Panc1 (cell line): Measurements from ENCODE around the gene CCDC51. TPM values are rescaled to one million over a fixed set of nuclear protein-coding genes. Genes with fewer than 3 reads are reported as not detected.
A peak's percentile ranks its signal among the peaks of the same experiment; 100 is the strongest.
"Not testable (repeated sequence)": the region's sequence is repeated elsewhere in the genome, so short reads cannot be mapped to it uniquely, and the experiment has no call there.

Source experiments
- ATAC-seq: fragments of 200-7000 bp; cut with Tn5 transposase; 2 replicates; pipeline ENCODE4 v1.9.1; 2020; ENCODE audit warnings: mild to moderate bottlenecking, moderate library complexity
- BruUV-seq: library from RNA; stranded (reverse); fragments of 400-500 nt; replicated peaks from 2 replicates; lab custom pipeline; 2021; lab: Mats Ljungman, UMichigan
- CTCF ChIA-PET: fragments of 300-600 bp; sonication (Branson Sonifier 250); formaldehyde crosslinking; loops from one replicate; lab custom pipeline; 2022; ENCODE audit warnings: antibody characterized with exemption; lab: Charles Lee
- POLR2A ChIA-PET: fragments of 300-600 bp; sonication (Branson Sonifier 250); formaldehyde crosslinking; loops from one replicate; lab custom pipeline; 2022; ENCODE audit warnings: antibody characterized with exemption; lab: Charles Lee
- DNase-seq: peaks from one replicate; pipeline ENCODE4 v3.0.0-alpha.2; 2010; ENCODE audit warnings: low read depth, low spot score
- H3K27ac ChIP-seq: 2 replicates; pipeline ENCODE4 v1.5.1; 2011; ENCODE audit warnings: mild to moderate bottlenecking, low read length, inconsistent platforms
- H3K27me3 ChIP-seq: fragments of 200-500 bp; sonication (Bioruptor generic); 2 replicates; pipeline ENCODE4 v1.6.0; 2014; ENCODE audit warnings: low read length, inconsistent platforms; ENCODE audit not compliant: control insufficient read depth, insufficient read depth
- H3K36me3 ChIP-seq: fragments of 200-500 bp; sonication (Bioruptor generic); 2 replicates; pipeline ENCODE4 v1.5.1; 2014; ENCODE audit warnings: inconsistent platforms, mild to moderate bottlenecking, low read length, moderate library complexity; ENCODE audit not compliant: control insufficient read depth, insufficient read depth
- H3K4me1 ChIP-seq: 2 replicates; pipeline ENCODE4 v1.5.1; 2011; ENCODE audit warnings: inconsistent platforms, mild to moderate bottlenecking, low read length, moderate library complexity; ENCODE audit not compliant: control insufficient read depth, insufficient read depth
- H3K4me3 ChIP-seq, 2 experiments: 2 replicates each; pipeline ENCODE4 v1.5.1; 2011 to 2012; ENCODE audit warnings: low read depth in 2 of 2, low read length in 2 of 2, mild to moderate bottlenecking in 2 of 2, inconsistent platforms in 1 of 2, moderate library complexity in 1 of 2
- H3K9me3 ChIP-seq: fragments of 200-500 bp; sonication (Bioruptor generic); 2 replicates; pipeline ENCODE4 v1.5.1; 2014; ENCODE audit warnings: low read depth, mild to moderate bottlenecking, inconsistent platforms, low read length, moderate library complexity; ENCODE audit not compliant: control insufficient read depth, insufficient read depth
- POLR2AphosphoS5 ChIP-seq: IDR thresholded peaks from 2 replicates; pipeline ENCODE4 v1.6.1; 2012; ENCODE audit warnings: mild to moderate bottlenecking, low read depth, low read length, moderate library complexity
- SIN3A ChIP-seq: IDR thresholded peaks from 2 replicates; pipeline ENCODE4 v1.6.1; 2012; ENCODE audit warnings: low read depth, mild to moderate bottlenecking, low read length, moderate library complexity, borderline replicate concordance; ENCODE audit not compliant: insufficient read depth
- TCF7L2 ChIP-seq: IDR thresholded peaks from 2 replicates; pipeline ENCODE4 v1.6.1; 2011; ENCODE audit warnings: mild to moderate bottlenecking, low read depth, low read length, inconsistent platforms
- in situ Hi-C: cut with HindIII; loops from 2 replicates; pipeline ENCODE4 v1.10.0; 2016; ENCODE audit warnings: low sequenced_read_pairs, low pct_unique_long_range_greater_than_20kb
- intact Hi-C: fragments of 100-400 bp; cut with micrococcal nuclease; formaldehyde crosslinking; loops from one replicate; pipeline ENCODE4 v1.10.0; 2022; ENCODE audit not compliant: unreplicated experiment
- total RNA-seq: library from RNA; stranded (reverse); gene quantifications from one replicate; pipeline ENCODE4 v1.2.1, GENCODE V29; 2021; ENCODE audit not compliant: unreplicated experiment
- TF ChIP-seq, protein P1 (sequence below): fragments of 450-650 bp; IDR thresholded peaks from 2 replicates; pipeline ENCODE4 v1.5.1; 2017; ENCODE audit warnings: mild to moderate bottlenecking
- TF ChIP-seq, protein P2 (sequence below), 2 experiments: IDR thresholded peaks; 2 replicates each; pipeline ENCODE4 v1.6.1; 2011 to 2012; ENCODE audit warnings: low read depth in 2 of 2, control low read depth in 1 of 2, low read length in 1 of 2, mild to moderate bottlenecking in 1 of 2, moderate library complexity in 1 of 2; ENCODE audit not compliant: insufficient read depth in 1 of 2

Gene CCDC51
- total RNA-seq, 1 experiment from 2014 or later, result 11.9 TPM

DNA sequence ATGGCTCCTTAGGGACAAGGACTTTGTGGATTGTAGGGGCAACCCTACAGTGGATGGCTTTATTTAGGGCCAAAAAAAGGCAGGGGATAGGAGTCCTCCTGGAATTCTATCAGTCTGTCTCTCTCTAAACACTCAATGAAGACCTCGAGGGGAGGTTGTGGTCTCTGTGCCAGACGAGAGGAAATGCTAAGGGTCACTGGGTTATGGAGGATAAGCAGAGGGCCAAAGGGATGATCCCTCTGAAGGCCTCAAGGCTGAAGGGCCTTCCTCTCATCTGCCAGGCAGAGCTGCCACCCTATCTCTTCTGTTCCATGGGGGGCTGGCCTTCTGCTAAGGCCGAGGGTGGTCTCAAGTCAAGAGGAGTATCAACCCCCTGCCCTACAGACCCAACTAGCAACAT lies 37.0 kb downstream of the CCDC51 start:
- TF ChIP-seq POLR2AphosphoS5 (no peak), TCF7L2 (no peak), SIN3A (no peak)
- TF ChIP-seq, protein P1, sequence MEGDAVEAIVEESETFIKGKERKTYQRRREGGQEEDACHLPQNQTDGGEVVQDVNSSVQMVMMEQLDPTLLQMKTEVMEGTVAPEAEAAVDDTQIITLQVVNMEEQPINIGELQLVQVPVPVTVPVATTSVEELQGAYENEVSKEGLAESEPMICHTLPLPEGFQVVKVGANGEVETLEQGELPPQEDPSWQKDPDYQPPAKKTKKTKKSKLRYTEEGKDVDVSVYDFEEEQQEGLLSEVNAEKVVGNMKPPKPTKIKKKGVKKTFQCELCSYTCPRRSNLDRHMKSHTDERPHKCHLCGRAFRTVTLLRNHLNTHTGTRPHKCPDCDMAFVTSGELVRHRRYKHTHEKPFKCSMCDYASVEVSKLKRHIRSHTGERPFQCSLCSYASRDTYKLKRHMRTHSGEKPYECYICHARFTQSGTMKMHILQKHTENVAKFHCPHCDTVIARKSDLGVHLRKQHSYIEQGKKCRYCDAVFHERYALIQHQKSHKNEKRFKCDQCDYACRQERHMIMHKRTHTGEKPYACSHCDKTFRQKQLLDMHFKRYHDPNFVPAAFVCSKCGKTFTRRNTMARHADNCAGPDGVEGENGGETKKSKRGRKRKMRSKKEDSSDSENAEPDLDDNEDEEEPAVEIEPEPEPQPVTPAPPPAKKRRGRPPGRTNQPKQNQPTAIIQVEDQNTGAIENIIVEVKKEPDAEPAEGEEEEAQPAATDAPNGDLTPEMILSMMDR, result no peak
- TF ChIP-seq, protein P2, sequence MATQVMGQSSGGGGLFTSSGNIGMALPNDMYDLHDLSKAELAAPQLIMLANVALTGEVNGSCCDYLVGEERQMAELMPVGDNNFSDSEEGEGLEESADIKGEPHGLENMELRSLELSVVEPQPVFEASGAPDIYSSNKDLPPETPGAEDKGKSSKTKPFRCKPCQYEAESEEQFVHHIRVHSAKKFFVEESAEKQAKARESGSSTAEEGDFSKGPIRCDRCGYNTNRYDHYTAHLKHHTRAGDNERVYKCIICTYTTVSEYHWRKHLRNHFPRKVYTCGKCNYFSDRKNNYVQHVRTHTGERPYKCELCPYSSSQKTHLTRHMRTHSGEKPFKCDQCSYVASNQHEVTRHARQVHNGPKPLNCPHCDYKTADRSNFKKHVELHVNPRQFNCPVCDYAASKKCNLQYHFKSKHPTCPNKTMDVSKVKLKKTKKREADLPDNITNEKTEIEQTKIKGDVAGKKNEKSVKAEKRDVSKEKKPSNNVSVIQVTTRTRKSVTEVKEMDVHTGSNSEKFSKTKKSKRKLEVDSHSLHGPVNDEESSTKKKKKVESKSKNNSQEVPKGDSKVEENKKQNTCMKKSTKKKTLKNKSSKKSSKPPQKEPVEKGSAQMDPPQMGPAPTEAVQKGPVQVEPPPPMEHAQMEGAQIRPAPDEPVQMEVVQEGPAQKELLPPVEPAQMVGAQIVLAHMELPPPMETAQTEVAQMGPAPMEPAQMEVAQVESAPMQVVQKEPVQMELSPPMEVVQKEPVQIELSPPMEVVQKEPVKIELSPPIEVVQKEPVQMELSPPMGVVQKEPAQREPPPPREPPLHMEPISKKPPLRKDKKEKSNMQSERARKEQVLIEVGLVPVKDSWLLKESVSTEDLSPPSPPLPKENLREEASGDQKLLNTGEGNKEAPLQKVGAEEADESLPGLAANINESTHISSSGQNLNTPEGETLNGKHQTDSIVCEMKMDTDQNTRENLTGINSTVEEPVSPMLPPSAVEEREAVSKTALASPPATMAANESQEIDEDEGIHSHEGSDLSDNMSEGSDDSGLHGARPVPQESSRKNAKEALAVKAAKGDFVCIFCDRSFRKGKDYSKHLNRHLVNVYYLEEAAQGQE (IDR thresholded peaks at IDR 0.05; ENCODE audit: insufficient read depth in 1 of 2, low read depth in 2 of 2, low read length in 1 of 2), result no peak
- no peak overlapping the region for H3K27ac ChIP-seq
- in situ Hi-C loops, result no loop called here
- no peak for ATAC-seq
- intact Hi-C loops, result loop anchor here (5.0 kb wide), 1 partner anchor 34 kb away; no protein-coding TSS in a partner anchor
- no TSS peak for BruUV-seq
- H3K36me3 ChIP-seq, result no peaks in the 10 kb centered on the region
- no peak for DNase-seq
- POLR2A ChIA-PET, result interaction anchor here (0.7 kb wide), 1 partner anchor 31 kb away, joined by 3 read pairs; no protein-coding TSS in a partner anchor
- H3K4me3 ChIP-seq, result no peak overlapping the region
- CTCF ChIA-PET, result interaction anchor here (1.1 to 5.2 kb wide), 2 partner anchors 30 to 33 kb away, joined by 3 to 98 read pairs; no protein-coding TSS in a partner anchor
- H3K4me1 ChIP-seq, result no peaks in the 10 kb centered on the region
- no peaks in the 10 kb centered on the region for H3K9me3 ChIP-seq
- H3K27me3 ChIP-seq, result no peaks in the 10 kb centered on the region

DNA sequence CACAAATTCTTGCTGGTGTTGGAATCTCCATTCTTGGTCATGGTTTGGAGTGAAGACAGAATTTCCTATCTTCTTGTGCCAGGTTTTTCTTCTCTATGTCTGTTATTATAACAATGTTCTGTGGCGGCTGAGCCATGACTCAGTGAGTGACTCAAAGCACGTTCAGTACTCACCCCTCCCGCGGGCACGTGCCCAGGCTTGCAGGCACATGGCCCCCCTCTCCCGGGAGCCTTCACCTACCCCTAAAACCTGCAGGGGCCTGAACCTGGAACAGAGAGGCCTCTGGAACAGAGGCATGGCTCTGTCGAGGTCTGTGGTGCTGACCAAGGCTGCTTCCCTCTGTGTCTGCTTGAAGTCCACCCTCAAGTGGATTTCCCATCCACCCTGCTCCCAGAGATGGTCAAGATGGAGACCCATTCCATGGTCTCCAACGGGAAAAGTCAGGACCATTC lies 37.6 kb downstream of the CCDC51 start:
- ATAC-seq (0 out of 2 replicates have a peak, but pooled peaks have one; percentile 38), DNase-seq (no peak)
- H3K9me3 ChIP-seq, result no peaks in the 10 kb centered on the region
- H3K27me3 ChIP-seq, result no peaks in the 10 kb centered on the region
- ChIA-PET CTCF (interaction anchor here (5.2 kb wide), 1 partner anchor 34 kb away, joined by 98 read pairs; no protein-coding TSS in a partner anchor), POLR2A (interaction anchor here (0.7 kb wide), 1 partner anchor 31 kb away, joined by 3 read pairs; no protein-coding TSS in a partner anchor)
- TF ChIP-seq SIN3A (no peak), TCF7L2 (no peak), POLR2AphosphoS5 (no peak)
- TF ChIP-seq, protein P1, result no peak
- TF ChIP-seq, protein P2 (IDR thresholded peaks at IDR 0.05; ENCODE audit: insufficient read depth in 1 of 2, low read depth in 2 of 2, low read length in 1 of 2), result no peak
- H3K27ac ChIP-seq, result no peak overlapping the region
- BruUV-seq, result no TSS peak
- H3K36me3 ChIP-seq, result no peaks in the 10 kb centered on the region
- intact Hi-C loops (loop anchor here (5.0 kb wide), 1 partner anchor 35 kb away; no protein-coding TSS in a partner anchor), in situ Hi-C loops (no loop called here)
- H3K4me3 ChIP-seq, result no peak overlapping the region
- no peaks in the 10 kb centered on the region for H3K4me1 ChIP-seq

DNA sequence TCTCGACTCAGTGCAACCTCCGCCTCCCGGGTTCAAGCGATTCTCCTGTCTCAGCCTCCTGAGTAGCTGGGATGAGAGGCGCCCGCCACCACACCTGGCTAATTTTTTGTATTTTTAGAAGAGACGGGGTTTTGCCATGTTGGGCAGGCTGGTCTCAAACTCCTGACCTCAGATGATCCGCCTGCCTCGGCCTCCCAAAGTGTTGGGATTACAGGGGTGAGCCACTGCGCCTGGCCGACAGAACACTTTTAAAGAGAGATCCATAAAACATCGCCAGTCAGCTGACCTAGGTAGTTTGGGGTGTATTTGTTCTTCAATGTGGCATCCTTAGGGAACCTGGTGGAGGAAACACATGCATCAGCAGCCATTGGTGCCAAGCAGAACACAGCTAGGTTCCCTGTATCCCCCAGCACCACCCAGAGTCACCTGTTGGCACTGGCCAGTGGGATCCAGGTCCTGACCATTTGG lies 38.5 kb downstream of the CCDC51 start:
- ChIA-PET CTCF (interaction anchor here (0.6 to 5.2 kb wide), 10 partner anchors 13 to 209 kb away, joined by 3 to 98 read pairs (median 6); partner anchors contain the start of genes CCDC51 and TMA7), POLR2A (interaction anchor here (0.5 to 0.9 kb wide), 3 partner anchors 35 to 92 kb away, joined by 3 to 5 read pairs (median 4); no protein-coding TSS in a partner anchor)
- ATAC-seq, DNase-seq, H3K27me3 ChIP-seq, H3K27ac ChIP-seq, H3K4me1 ChIP-seq, BruUV-seq, H3K9me3 ChIP-seq, H3K36me3 ChIP-seq, H3K4me3 ChIP-seq, in situ Hi-C loops: not testable (repeated sequence)
- intact Hi-C loops, result loop anchor here (5.0 kb wide), 1 partner anchor 36 kb away; no protein-coding TSS in a partner anchor
